HCT116 (cell line): Measurements from ENCODE around the gene LRRC4C. TPM values are rescaled to one million over a fixed set of nuclear protein-coding genes. Genes with fewer than 3 reads are reported as not detected.

ENCODE experiments used
- ATAC-seq: fragments of 200-7000 bp; cut with Tn5 transposase; 2 replicates; pipeline ENCODE4 v1.9.1; 2020; ENCODE audit warnings: mild to moderate bottlenecking, moderate library complexity
- BruUV-seq: library from RNA; stranded (reverse); fragments of 400-500 nt; replicated peaks from 2 replicates; lab custom pipeline; 2021; lab: Mats Ljungman, UMichigan
- CTCF ChIA-PET: fragments of 300-600 bp; sonication (Branson Sonifier 250); formaldehyde crosslinking; loops from one replicate; lab custom pipeline; 2021; ENCODE audit warnings: antibody characterized with exemption; lab: Charles Lee
- POLR2A ChIA-PET: fragments of 300-600, 350-600 bp; sonication (Branson Sonifier 250); formaldehyde crosslinking; loops from one replicate; lab custom pipeline; 2021; ENCODE audit warnings: antibody characterized with exemption; lab: Charles Lee
- RAD21 ChIA-PET, 2 experiments: fragments of 300-600 bp; sonication (Branson Sonifier 250); formaldehyde crosslinking; loops; one replicate each; lab custom pipeline; 2023; ENCODE audit warnings: low total read pairs in 2 of 2; ENCODE audit not compliant: uncharacterized antibody in 2 of 2, unreplicated experiment in 2 of 2, low non-redundant PET in 1 of 2; lab: Charles Lee
- DNase-seq: peaks from one replicate; pipeline ENCODE4 v3.0.0-alpha.2; 2010; ENCODE audit warnings: low read depth, low spot score
- H2AFZ ChIP-seq: fragments of 200-600 bp; shearing (Covaris generic), sonication (generic); 2 replicates; pipeline ENCODE4 v1.6.1; 2017; ENCODE audit warnings: low read depth, mixed run types, mixed read lengths, antibody characterized with exemption, low read length; ENCODE audit not compliant: poor library complexity, severe bottlenecking
- H3K27ac ChIP-seq: 2 replicates; pipeline ENCODE4 v1.5.1; 2012; ENCODE audit warnings: low read depth, low read length
- H3K27me3 ChIP-seq: fragments of 200-600 bp; sonication (generic); 2 replicates; pipeline ENCODE4 v1.6.1; 2016; ENCODE audit warnings: mixed run types, low read length, mixed read lengths; ENCODE audit not compliant: insufficient read depth
- H3K36me3 ChIP-seq, 2 experiments: fragments of 200-500 bp in 1 of 2; fragments of 200-600 bp in 1 of 2; sonication (Bioruptor generic) in 1 of 2; sonication (generic) in 1 of 2; 2 replicates each; pipeline versions ENCODE4 v1.5.1 to v1.6.1; 2014 to 2016; ENCODE audit warnings: low read length in 2 of 2, inconsistent platforms in 1 of 2, mixed read lengths in 1 of 2, mixed run types in 1 of 2; ENCODE audit not compliant: insufficient read depth in 2 of 2, control insufficient read depth in 1 of 2
- H3K4me1 ChIP-seq, 2 experiments: fragments of 200-600 bp in 1 of 2; sonication (generic) in 1 of 2; 2 replicates each; pipeline versions ENCODE4 v1.5.1 to v1.6.1; 2012 to 2017; ENCODE audit warnings: low read length in 2 of 2, inconsistent platforms in 1 of 2, mild to moderate bottlenecking in 1 of 2, mixed read lengths in 1 of 2, mixed run types in 1 of 2, moderate library complexity in 1 of 2; ENCODE audit not compliant: insufficient read depth in 2 of 2, control insufficient read depth in 1 of 2
- H3K4me2 ChIP-seq: fragments of 200-600 bp; sonication (generic); 2 replicates; pipeline ENCODE4 v1.6.1; 2017; ENCODE audit warnings: mixed run types, low read length, mixed read lengths
- H3K4me3 ChIP-seq, 2 experiments: fragments of 200-600 bp in 1 of 2; sonication (generic) in 1 of 2; replicated peaks in 1 of 2; 2 replicates each; pipeline ENCODE4 v1.5.1; 2011 to 2016; ENCODE audit warnings: low read length in 2 of 2, control low read depth in 1 of 2, low read depth in 1 of 2, mild to moderate bottlenecking in 1 of 2, mixed read lengths in 1 of 2, mixed run types in 1 of 2
- H3K79me2 ChIP-seq: fragments of 200-600 bp; sonication (generic); 2 replicates; pipeline ENCODE4 v1.6.1; 2017; ENCODE audit warnings: mild to moderate bottlenecking, mixed run types, low read length, moderate library complexity, mixed read lengths; ENCODE audit not compliant: insufficient read depth
- H3K9ac ChIP-seq: fragments of 200-600 bp; sonication (generic); 2 replicates; pipeline ENCODE4 v1.6.1; 2016; ENCODE audit warnings: low read length, mixed read lengths
- H3K9me2 ChIP-seq: fragments of 200-600 bp; sonication (generic), shearing (Covaris generic); 2 replicates; pipeline ENCODE4 v1.6.1; 2017; ENCODE audit warnings: mixed run types, mild to moderate bottlenecking, moderate library complexity; ENCODE audit not compliant: insufficient read depth
- H3K9me3 ChIP-seq, 2 experiments: fragments of 200-500 bp in 1 of 2; fragments of 200-600 bp in 1 of 2; sonication (Bioruptor generic) in 1 of 2; sonication (generic) in 1 of 2; 2 replicates each; pipeline ENCODE4 v1.6.1; 2014 to 2017; ENCODE audit warnings: low read length in 2 of 2, mixed read lengths in 2 of 2, inconsistent platforms in 1 of 2, low read depth in 1 of 2, mild to moderate bottlenecking in 1 of 2, mixed run types in 1 of 2, moderate library complexity in 1 of 2; ENCODE audit not compliant: control insufficient read depth in 1 of 2, insufficient read depth in 1 of 2
- H4K20me1 ChIP-seq: fragments of 200-600 bp; sonication (generic), shearing (Covaris generic); 2 replicates; pipeline ENCODE4 v1.6.1; 2017; ENCODE audit warnings: mixed run types, mild to moderate bottlenecking, moderate library complexity; ENCODE audit not compliant: insufficient read depth
- CBX3 ChIP-seq: IDR thresholded peaks from 2 replicates; pipeline ENCODE4 v1.6.1; 2012; ENCODE audit warnings: low read depth
- CEBPB ChIP-seq: IDR thresholded peaks from 2 replicates; pipeline ENCODE4 v1.6.1; 2012; ENCODE audit warnings: low read depth
- EGR1 ChIP-seq: IDR thresholded peaks from 2 replicates; pipeline ENCODE4 v1.6.1; 2012; ENCODE audit warnings: low read depth
- ELF1 ChIP-seq: IDR thresholded peaks from 2 replicates; pipeline ENCODE4 v1.6.1; 2012; ENCODE audit warnings: low read depth, borderline replicate concordance
- EZH2 ChIP-seq: fragments of 200-600 bp; sonication (generic); IDR thresholded peaks from 2 replicates; pipeline ENCODE4 v1.6.1; 2017; ENCODE audit warnings: antibody characterized with exemption, mixed run types
- EZH2phosphoT487 ChIP-seq: fragments of 200-600 bp; IDR thresholded peaks from 2 replicates; pipeline ENCODE4 v1.6.1; 2018; ENCODE audit warnings: antibody characterized with exemption, borderline replicate concordance
- FOSL1 ChIP-seq: IDR thresholded peaks from 2 replicates; pipeline ENCODE4 v1.6.1; 2012; ENCODE audit warnings: low read depth
- POLR2A ChIP-seq: IDR thresholded peaks from 2 replicates; pipeline ENCODE4 v1.7.0; 2011; ENCODE audit warnings: borderline replicate concordance; ENCODE audit not compliant: insufficient read depth, insufficient read length; ENCODE audit errors: extremely low read depth
- POLR2AphosphoS5 ChIP-seq: IDR thresholded peaks from 2 replicates; pipeline ENCODE4 v1.6.1; 2011; ENCODE audit warnings: mild to moderate bottlenecking, low read depth, low read length, moderate library complexity
- RAD21 ChIP-seq: IDR thresholded peaks from 2 replicates; pipeline ENCODE4 v1.6.1; 2012; ENCODE audit warnings: low read depth, mild to moderate bottlenecking
- REST ChIP-seq: IDR thresholded peaks from 2 replicates; pipeline ENCODE4 v1.6.1; 2012; ENCODE audit warnings: low read depth
- SP1 ChIP-seq: IDR thresholded peaks from 2 replicates; pipeline ENCODE4 v1.6.1; 2012; ENCODE audit warnings: low read depth
- SRF ChIP-seq: IDR thresholded peaks from 2 replicates; pipeline ENCODE4 v1.6.1; 2012; ENCODE audit warnings: low read depth
- TCF7L2 ChIP-seq: IDR thresholded peaks from 2 replicates; pipeline ENCODE4 v1.7.0; 2011; ENCODE audit warnings: borderline replicate concordance, inconsistent platforms; ENCODE audit not compliant: insufficient read depth, insufficient read length; ENCODE audit errors: extremely low read depth
- YY1 ChIP-seq: IDR thresholded peaks from 2 replicates; pipeline ENCODE4 v1.6.1; 2011; ENCODE audit warnings: low read length, low read depth, moderate library complexity, mild to moderate bottlenecking; ENCODE audit not compliant: insufficient replicate concordance; ENCODE audit errors: extremely low read depth
- ZFX ChIP-seq: fragments of 450-650 bp; IDR thresholded peaks from 2 replicates; pipeline ENCODE4 v1.6.1; 2017
- ZNF274 ChIP-seq: fragments of 200-500 bp; sonication (Bioruptor generic); IDR thresholded peaks from 2 replicates; pipeline ENCODE4 v1.6.1; 2014; ENCODE audit warnings: mild to moderate bottlenecking, low read depth, low read length, inconsistent platforms
- intact Hi-C: fragments of 100-400 bp; cut with micrococcal nuclease; formaldehyde crosslinking; loops from 2 replicates; pipeline ENCODE4 v1.10.0; 2022
- total RNA-seq: library from RNA; stranded (reverse); gene quantifications from one replicate; pipeline ENCODE4 v1.2.1, GENCODE V29; 2021; ENCODE audit not compliant: unreplicated experiment
- TF ChIP-seq, protein P1 (sequence below), 3 experiments: fragments of 200-600 bp in 1 of 3; sonication (generic) in 1 of 3; IDR thresholded peaks in 2 of 3; conservative IDR thresholded peaks in 1 of 3; 2 replicates each; pipeline ENCODE4 v1.5.1; 2012 to 2017; ENCODE audit warnings: low read depth in 2 of 3, low read length in 2 of 3, antibody characterized with exemption in 1 of 3, borderline replicate concordance in 1 of 3, control low read depth in 1 of 3, mild to moderate bottlenecking in 1 of 3, mixed read lengths in 1 of 3, mixed run types in 1 of 3, moderate library complexity in 1 of 3; ENCODE audit not compliant: insufficient read depth in 1 of 3

LRRC4C gene
- total RNA-seq, 1 experiment from 2014 or later, result not detected

- Histone ChIP-seq H3K4me2 (no peak overlapping the region), H3K79me2 (no peaks in the 10 kb centered on the region), H3K9me3 (peaks cover 8 to 24% of the 10 kb centered on the region in 2 experiments; a peak in 2 of 4 replicates), H3K9me2 (no peaks in the 10 kb centered on the region), H2AFZ (no peak overlapping the region), H3K27ac (no peak overlapping the region), H3K4me1 (no peaks in the 10 kb centered on the region), H3K4me3 (no peak overlapping the region), H4K20me1 (no peaks in the 10 kb centered on the region), H3K9ac (no peak overlapping the region), H3K36me3 (no peaks in the 10 kb centered on the region)
- DNase-seq (no peak), ATAC-seq (no peak)
- RAD21 ChIA-PET, result no interaction called here
- CTCF ChIA-PET, result no interaction called here
- intact Hi-C loops, result no loop called here
- POLR2A ChIA-PET, result no interaction called here
- BruUV-seq, result no TSS peak
- TF ChIP-seq POLR2A, result no peak
- no peak for TF ChIP-seq TCF7L2
- no peak for TF ChIP-seq REST
- no peak for TF ChIP-seq RAD21
- TF ChIP-seq ZFX, result no peak
- TF ChIP-seq POLR2AphosphoS5, result no peak
- TF ChIP-seq SRF, result no peak
- no peak for TF ChIP-seq ELF1
- TF ChIP-seq EGR1, result no peak
- no peak for TF ChIP-seq ZNF274
- no peak for TF ChIP-seq CBX3
- no peak for TF ChIP-seq YY1
- TF ChIP-seq FOSL1, result no peak
- TF ChIP-seq, protein P1, sequence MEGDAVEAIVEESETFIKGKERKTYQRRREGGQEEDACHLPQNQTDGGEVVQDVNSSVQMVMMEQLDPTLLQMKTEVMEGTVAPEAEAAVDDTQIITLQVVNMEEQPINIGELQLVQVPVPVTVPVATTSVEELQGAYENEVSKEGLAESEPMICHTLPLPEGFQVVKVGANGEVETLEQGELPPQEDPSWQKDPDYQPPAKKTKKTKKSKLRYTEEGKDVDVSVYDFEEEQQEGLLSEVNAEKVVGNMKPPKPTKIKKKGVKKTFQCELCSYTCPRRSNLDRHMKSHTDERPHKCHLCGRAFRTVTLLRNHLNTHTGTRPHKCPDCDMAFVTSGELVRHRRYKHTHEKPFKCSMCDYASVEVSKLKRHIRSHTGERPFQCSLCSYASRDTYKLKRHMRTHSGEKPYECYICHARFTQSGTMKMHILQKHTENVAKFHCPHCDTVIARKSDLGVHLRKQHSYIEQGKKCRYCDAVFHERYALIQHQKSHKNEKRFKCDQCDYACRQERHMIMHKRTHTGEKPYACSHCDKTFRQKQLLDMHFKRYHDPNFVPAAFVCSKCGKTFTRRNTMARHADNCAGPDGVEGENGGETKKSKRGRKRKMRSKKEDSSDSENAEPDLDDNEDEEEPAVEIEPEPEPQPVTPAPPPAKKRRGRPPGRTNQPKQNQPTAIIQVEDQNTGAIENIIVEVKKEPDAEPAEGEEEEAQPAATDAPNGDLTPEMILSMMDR (IDR thresholded peaks at IDR 0.05 in 2 of 3, conservative IDR thresholded peaks at IDR 0.05 in 1 of 3; ENCODE audit: borderline replicate concordance in 1 of 3, insufficient read depth in 1 of 3, low read depth in 2 of 3, low read length in 2 of 3), result no peak
- no peak for TF ChIP-seq SP1
- TF ChIP-seq EZH2phosphoT487, result no peak
- TF ChIP-seq EZH2, result no peak
- TF ChIP-seq CEBPB, result no peak
- TF ChIP-seq, all 23 proteins: peak for 0
- H3K27me3 ChIP-seq, result no peaks in the 10 kb centered on the region
Measured at GRCh38 chr11:40095446-40095845, 1364.0 kb downstream of the LRRC4C start.
